Nephron progenitor cell (in vitro differentiated cells): ENCODE results near the gene ANKDD1B.

Source experiments
- DNase-seq: peaks from one replicate; pipeline ENCODE4 v3.0.0; 2021
- H3K27ac Mint-ChIP-seq: 2 replicates; pipeline ENCODE4 v1.8.0; 2021; ENCODE audit warnings: mild to moderate bottlenecking, moderate library complexity, mixed read lengths
- H3K27me3 Mint-ChIP-seq: 2 replicates; pipeline ENCODE4 v1.8.0; 2021; ENCODE audit warnings: mild to moderate bottlenecking, low read depth, mixed read lengths; ENCODE audit not compliant: poor library complexity
- H3K36me3 Mint-ChIP-seq: 2 replicates; pipeline ENCODE4 v1.8.0; 2021; ENCODE audit warnings: low read depth, mixed read lengths
- H3K4me1 Mint-ChIP-seq: 2 replicates; pipeline ENCODE4 v1.8.0; 2021; ENCODE audit warnings: mixed read lengths
- H3K4me3 Mint-ChIP-seq: 2 replicates; pipeline ENCODE4 v1.8.0; 2021; ENCODE audit warnings: mild to moderate bottlenecking, moderate library complexity, mixed read lengths
- H3K9me3 Mint-ChIP-seq: 2 replicates; pipeline ENCODE4 v1.8.0; 2021; ENCODE audit warnings: mild to moderate bottlenecking, moderate library complexity, mixed read lengths
- TF ChIP-seq, protein P1 (sequence below): fragments of 200-600 bp; sonication (generic); IDR thresholded peaks from 2 replicates; pipeline ENCODE4 v1.5.0; 2021; ENCODE audit warnings: antibody characterized with exemption

ANKDD1B gene

DNA sequence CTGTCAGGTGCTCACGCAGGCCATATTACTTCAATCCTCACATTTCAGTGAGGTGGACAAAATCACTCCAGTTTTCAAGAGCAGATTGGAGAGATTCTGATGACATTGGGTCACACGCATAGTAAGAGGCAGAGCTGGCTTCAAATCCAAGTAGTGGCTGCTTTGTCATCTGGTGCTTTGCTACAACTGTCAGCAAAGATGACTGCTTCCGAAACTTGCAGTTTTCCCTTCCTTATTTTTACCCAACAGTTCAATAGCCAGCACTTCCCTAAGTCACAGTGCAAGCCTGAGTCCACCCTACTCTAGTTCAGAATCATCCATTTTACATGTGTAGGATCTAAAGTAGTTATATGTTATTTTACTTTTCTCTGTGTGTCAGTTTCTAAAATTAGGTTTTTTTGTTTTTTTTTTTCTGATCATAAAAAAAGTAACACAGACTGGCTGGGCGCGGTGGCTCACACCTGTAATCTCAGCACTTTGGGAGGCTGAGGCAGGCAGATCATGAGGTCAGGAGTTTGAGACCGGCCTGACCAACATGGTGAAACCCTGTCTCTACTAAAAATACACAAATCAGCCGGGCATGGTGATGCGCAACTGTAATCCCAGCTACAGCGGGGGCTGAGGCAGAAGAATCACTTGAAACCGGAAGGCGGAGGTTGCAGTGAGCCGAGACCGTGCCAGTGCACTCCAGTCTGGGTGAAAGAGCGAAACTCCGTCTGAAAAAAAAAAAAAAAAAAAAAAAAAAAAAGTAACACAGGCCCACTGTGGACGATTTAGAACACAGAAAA lies 49.6 kb downstream of the ANKDD1B start:
- Mint-ChIP-seq H3K27ac (no peak overlapping the region), H3K36me3 (no peaks in the 10 kb centered on the region), H3K9me3 (no peaks in the 10 kb centered on the region), H3K4me1 (peaks cover 18% of the 10 kb centered on the region), H3K27me3 (no peaks in the 10 kb centered on the region), H3K4me3 (no peak overlapping the region)
- DNase-seq = no peak
- TF ChIP-seq, protein P1, sequence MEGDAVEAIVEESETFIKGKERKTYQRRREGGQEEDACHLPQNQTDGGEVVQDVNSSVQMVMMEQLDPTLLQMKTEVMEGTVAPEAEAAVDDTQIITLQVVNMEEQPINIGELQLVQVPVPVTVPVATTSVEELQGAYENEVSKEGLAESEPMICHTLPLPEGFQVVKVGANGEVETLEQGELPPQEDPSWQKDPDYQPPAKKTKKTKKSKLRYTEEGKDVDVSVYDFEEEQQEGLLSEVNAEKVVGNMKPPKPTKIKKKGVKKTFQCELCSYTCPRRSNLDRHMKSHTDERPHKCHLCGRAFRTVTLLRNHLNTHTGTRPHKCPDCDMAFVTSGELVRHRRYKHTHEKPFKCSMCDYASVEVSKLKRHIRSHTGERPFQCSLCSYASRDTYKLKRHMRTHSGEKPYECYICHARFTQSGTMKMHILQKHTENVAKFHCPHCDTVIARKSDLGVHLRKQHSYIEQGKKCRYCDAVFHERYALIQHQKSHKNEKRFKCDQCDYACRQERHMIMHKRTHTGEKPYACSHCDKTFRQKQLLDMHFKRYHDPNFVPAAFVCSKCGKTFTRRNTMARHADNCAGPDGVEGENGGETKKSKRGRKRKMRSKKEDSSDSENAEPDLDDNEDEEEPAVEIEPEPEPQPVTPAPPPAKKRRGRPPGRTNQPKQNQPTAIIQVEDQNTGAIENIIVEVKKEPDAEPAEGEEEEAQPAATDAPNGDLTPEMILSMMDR = no peak

DNA sequence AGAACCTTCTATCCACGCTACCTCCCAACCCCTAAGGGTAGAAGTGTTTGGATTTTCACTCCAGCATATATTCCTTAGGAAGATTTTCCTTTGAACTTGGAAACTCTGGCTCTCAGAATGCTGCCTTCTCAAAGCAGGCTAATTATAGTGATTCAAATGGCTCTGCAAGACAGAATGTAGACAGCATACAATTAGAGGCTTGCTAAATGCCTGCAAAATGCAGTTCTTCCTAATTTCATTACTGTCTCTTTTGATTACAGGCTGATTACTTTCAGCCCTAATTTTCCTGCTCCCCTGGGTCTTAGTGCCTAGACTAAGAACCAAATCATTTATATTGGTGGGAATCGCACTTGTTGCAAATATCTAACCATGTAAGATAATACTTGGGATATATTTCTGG lies 50.8 kb downstream of the ANKDD1B start:
- no peaks in the 10 kb centered on the region for H3K9me3 Mint-ChIP-seq
- H3K36me3 Mint-ChIP-seq = no peaks in the 10 kb centered on the region
- TF ChIP-seq, protein P1 = no peak
- no peak overlapping the region for H3K27ac Mint-ChIP-seq
- H3K4me1 Mint-ChIP-seq = peaks cover 7% of the 10 kb centered on the region
- peaks cover 4% of the 10 kb centered on the region for H3K27me3 Mint-ChIP-seq
- no peak overlapping the region for H3K4me3 Mint-ChIP-seq
- DNase-seq = no peak

DNA sequence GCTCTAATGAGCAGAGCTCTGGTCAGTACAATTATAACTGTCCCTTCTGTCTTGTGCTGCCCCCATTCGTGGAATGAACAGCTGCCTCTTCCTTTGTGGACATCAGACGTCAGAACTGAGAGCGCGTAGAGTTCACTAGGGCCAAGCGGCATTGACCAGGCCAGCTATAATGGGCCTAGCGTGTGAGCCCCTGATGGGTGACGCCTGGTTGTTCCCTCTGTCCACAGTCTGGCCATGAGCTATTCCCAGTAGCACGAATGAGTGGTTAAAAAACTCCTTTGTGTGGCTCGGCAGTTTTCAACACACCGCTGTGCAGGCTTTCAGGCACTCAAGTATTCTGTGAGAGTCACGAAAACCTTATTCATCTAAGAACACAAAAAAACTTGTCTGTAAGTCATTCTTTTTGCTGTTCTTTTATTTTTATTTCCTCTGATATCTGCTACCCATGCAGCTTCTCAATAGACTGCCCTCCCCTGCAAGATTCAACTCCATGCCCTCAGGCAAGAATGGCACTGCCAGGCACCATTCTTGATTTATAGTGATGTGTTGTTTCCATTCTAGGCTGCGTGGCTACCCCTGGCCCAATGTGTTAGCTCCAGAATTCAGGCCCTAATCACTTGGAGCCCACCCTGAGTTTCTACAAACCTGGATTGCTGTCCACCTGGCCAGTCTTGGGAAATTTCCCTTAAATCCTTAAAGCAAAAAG lies 52.5 kb downstream of the ANKDD1B start:
- no peak overlapping the region for H3K27ac Mint-ChIP-seq
- H3K36me3 Mint-ChIP-seq = no peaks in the 10 kb centered on the region
- no peak for DNase-seq
- H3K9me3 Mint-ChIP-seq = no peaks in the 10 kb centered on the region
- H3K4me3 Mint-ChIP-seq = no peak overlapping the region
- H3K4me1 Mint-ChIP-seq = peaks cover 7% of the 10 kb centered on the region
- peaks cover 4% of the 10 kb centered on the region for H3K27me3 Mint-ChIP-seq
- TF ChIP-seq, protein P1 = no peak

DNA sequence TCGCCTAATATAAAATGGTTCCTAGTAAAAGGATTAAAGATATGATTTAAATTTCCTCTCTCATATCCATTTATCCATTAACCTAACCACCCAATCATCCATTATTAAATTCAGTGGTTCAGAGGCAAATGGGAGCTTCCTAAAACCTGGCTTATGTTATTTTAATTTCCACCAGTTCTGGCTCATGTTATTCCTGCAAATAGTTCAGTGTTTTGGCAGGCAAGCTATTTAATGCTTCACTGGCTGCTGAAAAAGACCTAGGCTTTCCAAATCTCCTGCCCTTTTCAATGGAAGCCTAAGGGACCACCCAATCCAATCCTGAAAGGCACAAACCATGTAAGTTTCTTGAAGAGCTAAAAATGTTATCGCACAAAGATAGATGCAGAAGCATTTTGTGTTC lies 53.7 kb downstream of the ANKDD1B start:
- H3K27me3 Mint-ChIP-seq = peaks cover 7% of the 10 kb centered on the region
- no peak overlapping the region for H3K4me3 Mint-ChIP-seq
- no peak overlapping the region for H3K27ac Mint-ChIP-seq
- TF ChIP-seq, protein P1 = no peak
- H3K4me1 Mint-ChIP-seq = peaks cover 17% of the 10 kb centered on the region
- DNase-seq = no peak
- no peaks in the 10 kb centered on the region for H3K9me3 Mint-ChIP-seq
- H3K36me3 Mint-ChIP-seq = no peaks in the 10 kb centered on the region

DNA sequence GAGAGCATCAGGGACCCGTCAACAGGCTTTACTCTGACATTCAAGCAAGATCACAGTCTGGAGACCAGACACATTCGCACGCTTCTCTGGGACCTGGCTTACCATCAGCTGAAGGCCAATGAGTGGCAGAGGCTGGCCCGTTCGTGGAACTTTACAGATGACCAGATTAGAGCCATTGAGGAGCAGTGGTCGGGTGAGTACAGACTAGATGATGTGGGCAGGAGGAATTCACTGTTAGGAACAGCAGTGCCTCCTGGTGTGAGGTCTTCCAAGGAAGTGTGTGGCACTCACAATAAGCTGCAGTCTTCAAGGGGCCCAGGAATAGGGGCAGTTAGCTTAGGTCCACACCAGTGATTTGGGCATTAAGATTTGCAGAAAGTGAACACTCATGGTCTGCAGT lies 55.5 kb downstream of the ANKDD1B start:
- Mint-ChIP-seq H3K4me1 (peaks cover 17% of the 10 kb centered on the region), H3K36me3 (no peaks in the 10 kb centered on the region), H3K4me3 (no peak overlapping the region), H3K27me3 (peaks cover 7% of the 10 kb centered on the region), H3K9me3 (no peaks in the 10 kb centered on the region), H3K27ac (no peak overlapping the region)
- TF ChIP-seq, protein P1 = no peak
- DNase-seq = no peak

DNA sequence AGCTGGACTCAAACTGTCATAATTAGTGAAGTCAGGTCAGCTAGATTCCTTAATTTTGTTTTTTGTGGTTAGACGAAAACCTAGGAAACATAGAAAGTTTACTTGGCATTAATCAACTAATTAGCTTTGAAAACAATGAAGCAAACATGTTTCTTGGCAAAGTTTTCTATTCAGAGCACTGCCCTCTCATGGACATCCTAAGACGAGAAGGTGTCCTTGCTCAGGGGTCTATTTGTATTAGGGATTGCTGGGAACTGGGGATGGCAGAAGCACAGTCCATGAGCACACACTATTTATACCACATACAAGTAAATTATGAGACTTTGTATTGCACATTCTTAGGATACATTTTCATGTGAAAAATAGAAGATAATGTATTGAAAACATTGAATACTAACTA lies 56.3 kb downstream of the ANKDD1B start:
- H3K4me1 Mint-ChIP-seq = peaks cover 17% of the 10 kb centered on the region
- H3K4me3 Mint-ChIP-seq = no peak overlapping the region
- peaks cover 7% of the 10 kb centered on the region for H3K27me3 Mint-ChIP-seq
- H3K9me3 Mint-ChIP-seq = no peaks in the 10 kb centered on the region
- no peak overlapping the region for H3K27ac Mint-ChIP-seq
- TF ChIP-seq, protein P1 = no peak
- no peak for DNase-seq
- H3K36me3 Mint-ChIP-seq = peaks cover 5% of the 10 kb centered on the region
